Measurements from ENCODE around the gene PCGF3.
"Not testable (repeated sequence)": the region's sequence is repeated elsewhere in the genome, so short reads cannot be mapped to it uniquely, and the experiment has no call there.

Gene PCGF3

GRCh38 chr4:742742-743311 lies 37.2 kb downstream of the PCGF3 start:
- DNase-seq (ENCODE audit: low spot score), result peak; percentile 78

DNA sequence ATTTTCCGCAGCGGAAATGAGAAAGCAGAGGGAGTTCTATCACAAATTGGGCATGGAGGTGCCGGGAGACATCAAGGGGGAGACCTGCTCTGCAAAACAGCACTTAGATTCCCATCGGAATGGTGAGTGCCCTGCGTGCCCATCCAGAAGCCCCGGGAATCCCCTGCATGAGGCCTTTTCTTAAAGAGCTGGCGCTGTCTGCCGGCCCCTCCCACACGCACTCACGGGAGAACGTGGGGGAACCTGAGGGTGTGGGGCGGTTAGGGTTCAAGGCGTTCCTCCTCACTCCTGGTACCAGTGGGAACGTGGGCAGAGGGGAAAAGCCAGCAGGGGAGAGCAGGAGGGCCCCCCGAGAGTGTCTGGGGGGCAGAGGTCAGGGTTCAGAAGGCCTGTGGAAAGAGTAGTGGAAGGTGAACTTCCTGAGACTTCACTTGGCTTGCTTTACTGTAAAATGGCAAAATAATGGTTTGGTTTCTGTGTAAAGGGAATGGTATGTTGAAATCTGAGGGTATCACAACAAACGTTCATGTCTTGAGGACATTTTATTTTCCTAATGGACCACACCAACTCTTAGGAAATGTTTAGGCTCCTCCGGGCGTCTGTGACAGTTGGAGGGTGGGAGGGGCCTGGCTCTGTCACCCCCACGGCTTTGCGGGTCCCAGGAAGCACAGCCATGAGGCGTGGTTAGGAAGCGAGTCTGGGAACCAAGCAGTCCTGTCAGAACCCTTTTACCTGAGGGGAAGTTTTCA lies 38.0 kb downstream of the PCGF3 start:
- DNase-seq (ENCODE audit: low spot score), result no peak

- no peak for DNase-seq (ENCODE audit: low spot score)
These were observed 38.7 kb downstream of the PCGF3 start for GRCh38 chr4:744212-744841.

GRCh38 chr4:747546-748170 lies 42.0 kb downstream of the PCGF3 start:
- no peak for DNase-seq (ENCODE audit: low spot score)

DNA sequence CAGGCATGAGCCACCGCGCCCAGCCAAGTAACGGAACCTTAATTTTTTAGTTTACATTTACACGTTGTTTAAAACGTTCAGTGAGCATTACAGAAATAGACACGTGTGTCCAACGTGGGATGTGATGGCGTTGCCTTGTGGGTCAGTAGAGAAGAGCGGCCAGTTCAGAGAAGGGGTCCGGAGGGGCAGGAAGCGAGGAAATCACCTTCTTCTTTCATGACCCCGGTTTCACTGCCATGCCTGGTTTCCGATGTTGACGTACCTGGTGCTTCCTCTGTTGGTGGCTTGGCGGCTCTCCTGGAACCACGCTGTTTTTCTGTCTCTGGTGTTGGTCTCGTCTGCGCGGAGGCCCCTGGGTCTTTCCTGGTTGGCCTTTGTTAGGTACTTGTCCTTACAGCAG lies 42.8 kb downstream of the PCGF3 start:
- no peak for DNase-seq (ENCODE audit: low spot score)

- no peak for DNase-seq (ENCODE audit: low spot score)
These were observed 44.4 kb downstream of the PCGF3 start for GRCh38 chr4:749698-750666.

- DNase-seq (ENCODE audit: low spot score), result no peak
These were observed 46.0 kb downstream of the PCGF3 start for GRCh38 chr4:751676-752075.

- DNase-seq (ENCODE audit: low spot score), result no peak
These were observed 46.7 kb downstream of the PCGF3 start for GRCh38 chr4:752196-752861.

GRCh38 chr4:753186-753585 lies 47.6 kb downstream of the PCGF3 start:
- not testable (repeated sequence) for DNase-seq (ENCODE audit: low spot score)

DNA sequence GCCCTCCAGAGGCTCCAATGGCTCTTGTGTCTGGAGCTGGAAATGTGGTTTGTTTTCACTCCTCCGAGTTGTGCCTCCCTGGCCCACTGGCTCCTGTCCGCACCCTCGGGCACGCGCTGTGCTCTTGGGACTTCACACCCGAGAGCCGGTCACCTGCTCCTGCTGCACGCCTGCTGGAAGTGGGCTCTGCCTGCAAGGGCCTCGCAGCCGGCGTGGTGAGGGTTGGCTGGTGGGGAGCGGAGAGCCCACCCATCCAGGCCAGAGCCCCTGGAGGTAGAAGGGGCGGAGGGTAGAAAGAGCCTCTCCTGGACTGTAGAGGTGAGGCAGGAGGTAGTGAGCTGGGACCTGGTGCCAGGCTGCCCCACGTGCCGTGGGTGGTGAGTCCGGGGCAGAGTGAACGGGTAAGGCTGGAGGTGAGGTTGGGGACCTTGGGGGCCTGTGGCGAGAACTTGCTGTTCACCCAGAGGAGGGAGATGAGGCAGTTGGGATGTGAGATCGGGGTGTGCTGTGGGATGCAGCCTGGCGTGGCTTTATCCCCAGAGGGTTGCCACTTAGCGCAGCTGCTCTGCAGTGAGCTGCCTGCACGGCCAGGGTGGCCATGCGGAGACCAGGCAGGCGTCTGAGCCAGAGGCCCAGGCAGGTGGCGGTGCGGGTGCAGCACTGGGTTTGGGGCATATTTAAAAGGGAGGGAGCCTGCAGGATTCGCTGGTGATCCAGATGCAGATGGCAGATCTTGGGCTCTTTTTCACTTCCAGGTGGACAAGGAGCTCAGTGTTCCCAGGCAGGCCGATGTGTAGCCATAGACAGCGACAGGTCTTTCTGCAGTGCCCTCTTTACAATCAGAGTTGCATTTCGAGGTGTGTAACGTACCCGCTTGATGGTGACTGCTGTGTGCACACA lies 48.8 kb downstream of the PCGF3 start:
- DNase-seq (ENCODE audit: low spot score), result no peak

DNA sequence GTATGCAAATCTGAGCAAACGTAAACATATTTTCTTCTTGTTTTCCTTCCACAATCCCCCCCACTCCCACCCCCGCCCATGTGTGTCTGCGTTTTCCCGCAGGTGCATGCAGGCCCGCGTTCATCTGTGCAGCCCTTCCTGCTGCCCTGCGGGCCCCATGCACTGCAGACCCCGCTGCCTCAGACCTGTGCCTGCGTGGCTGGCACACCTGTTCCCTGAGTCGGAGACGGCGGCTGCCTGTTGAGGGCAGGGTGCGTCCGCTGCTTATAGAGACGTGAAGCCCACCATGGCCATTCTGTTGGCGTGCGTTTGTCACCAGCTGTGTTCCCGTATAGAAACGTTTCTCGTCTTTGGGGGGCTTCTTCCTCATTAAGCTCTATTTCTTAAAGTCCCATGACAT lies 51.5 kb downstream of the PCGF3 start:
- DNase-seq (ENCODE audit: low spot score), result no peak

DNA sequence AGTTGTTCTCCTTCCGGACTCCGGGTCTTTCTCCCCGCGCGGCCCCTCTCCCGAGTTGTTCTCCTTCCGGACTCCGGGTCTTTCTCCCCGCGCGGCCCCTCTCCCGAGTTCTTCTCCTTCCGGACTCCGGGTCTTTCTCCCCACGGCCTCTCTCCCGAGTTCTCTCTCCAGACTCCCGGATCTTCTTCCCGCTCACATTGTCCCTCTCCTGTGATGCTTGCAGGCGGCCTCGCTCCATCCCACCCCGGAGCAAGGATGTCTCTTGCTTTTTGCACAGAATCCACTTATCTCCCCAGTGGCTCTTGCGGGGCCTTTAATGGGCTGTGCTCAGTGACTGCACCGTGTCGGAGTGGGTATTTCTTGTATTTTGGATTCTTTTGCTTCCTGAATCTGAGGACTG lies 54.2 kb downstream of the PCGF3 start:
- DNase-seq (ENCODE audit: low spot score), result not testable (repeated sequence)

DNA sequence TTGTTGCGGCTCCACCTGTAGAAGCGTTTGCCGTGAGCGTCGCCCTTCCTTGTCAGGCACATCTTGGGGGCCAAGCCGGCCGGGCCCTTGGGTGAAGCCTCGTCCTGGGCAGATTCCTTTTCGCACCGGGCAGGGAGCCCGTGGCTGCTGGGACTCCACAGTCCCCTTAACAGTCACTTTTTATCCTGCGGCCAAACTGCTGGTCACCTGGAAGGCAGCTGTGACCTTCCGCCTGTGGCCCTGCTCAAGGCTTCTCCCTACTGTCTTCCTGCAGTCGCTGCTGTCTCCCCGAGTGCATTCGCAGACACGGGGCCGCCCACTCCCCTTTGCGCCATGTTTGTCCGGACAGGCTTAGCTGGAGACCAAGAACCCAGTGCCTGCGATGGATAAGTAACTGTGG lies 55.0 kb downstream of the PCGF3 start:
- no peak for DNase-seq (ENCODE audit: low spot score)

DNA sequence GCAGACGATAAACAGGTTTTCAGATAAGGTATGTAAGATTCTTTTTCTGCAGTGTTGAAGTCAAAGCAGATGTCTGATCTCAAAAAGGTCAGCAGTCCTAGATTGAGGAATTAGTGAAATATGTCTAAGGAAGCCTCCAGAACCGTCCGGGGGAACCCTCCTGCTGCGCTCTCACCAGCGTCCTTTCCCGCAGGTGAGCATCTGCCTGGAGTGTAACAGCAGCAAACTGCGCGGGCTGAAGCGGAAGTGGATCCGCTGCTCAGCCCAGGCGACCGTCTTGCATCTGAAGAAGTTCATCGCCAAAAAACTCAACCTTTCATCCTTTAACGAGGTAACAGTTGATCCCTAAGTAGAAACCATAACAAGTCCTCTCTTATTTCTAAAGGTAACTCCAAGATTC lies 55.5 kb downstream of the PCGF3 start:
- DNase-seq (ENCODE audit: low spot score), result no peak

DNA sequence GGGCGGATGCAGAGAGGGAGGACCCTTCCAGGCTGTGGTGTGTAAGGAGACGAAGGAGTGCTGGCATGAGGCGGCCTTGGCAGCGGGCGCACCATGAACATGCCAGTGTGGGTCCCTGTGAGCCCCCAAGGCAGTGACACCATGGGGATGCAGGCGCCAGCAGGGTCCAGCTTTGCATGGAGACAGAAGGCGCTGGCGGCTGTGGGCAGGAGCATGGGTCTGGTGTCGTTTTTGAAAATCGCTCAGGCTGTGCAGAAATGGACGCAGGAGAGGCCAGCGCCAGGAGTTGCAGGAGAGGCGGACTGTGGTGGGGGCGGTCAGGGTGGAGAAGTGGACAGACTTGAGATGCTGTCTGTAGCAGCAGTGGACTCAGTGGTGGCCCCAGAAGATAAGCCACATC lies 56.1 kb downstream of the PCGF3 start:
- DNase-seq (ENCODE audit: low spot score), result no peak

DNA sequence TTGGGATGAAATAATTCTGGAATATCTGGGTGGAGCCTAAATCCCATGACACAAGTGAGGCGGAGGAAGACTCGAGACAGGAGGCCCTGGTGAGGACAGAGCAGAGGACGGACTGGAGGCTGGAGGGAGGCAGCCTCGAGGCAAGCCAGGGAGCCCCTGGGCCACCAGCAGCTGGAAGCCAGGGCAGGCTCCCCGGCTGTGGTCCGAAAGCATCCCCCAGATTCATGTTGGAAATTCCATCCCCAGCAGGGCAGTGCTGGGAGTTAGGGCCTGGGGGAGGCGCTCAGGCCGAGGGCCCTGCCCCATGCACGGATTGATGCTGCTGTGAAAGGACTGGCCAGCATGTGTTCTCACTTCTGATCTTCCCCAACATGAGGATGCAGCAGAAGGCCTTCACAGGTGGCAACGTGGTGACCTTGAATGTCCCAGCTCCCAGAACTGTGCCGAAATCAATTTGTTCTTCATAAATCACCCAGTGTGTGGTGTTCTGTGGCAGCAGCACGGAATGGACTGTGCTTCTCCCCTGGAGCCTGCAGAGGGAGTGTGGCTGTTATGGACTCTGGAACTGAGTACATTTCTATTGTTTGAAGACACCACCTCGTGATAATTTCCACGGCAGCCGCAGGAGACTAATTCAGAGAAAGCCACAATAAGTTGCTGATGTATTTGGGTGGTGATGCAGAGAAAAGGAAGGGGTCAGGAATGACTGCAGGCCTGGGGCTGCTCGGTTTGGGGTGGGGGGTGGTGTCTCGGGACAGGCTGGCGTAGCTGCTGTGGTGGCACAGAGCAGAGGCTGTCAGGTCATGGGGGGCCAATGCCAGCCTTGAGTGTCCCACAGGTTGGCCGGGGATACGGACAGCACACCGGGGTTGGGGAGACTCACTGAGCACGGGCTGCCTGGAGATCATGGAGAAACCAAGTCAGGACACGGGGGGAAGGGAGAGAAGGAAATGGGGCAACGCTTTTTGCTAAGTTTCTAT lies 56.9 kb downstream of the PCGF3 start:
- no peak for DNase-seq (ENCODE audit: low spot score)

GRCh38 chr4:763191-763810 lies 57.7 kb downstream of the PCGF3 start:
- DNase-seq (ENCODE audit: low spot score), result no peak

DNA sequence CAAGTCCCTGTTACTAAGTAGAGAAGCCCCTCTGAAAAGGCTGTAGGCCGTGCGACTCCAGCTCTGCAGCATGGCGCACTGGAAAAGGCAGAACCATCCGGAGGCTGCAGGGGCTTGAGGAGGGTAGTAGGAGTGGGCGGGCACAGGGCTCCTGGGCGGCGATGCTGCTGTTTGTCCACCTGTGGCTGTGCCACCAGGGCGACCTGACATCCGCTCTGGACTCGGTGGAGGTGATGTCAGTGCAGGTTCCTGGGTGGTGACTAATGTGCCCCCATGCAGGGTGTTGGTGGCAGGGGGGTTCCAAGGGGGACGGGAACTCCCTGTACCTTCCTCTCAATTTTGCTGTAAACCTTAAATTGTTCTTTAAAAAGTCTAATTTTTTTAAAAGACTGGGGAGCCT lies 58.3 kb downstream of the PCGF3 start:
- DNase-seq (ENCODE audit: low spot score), result no peak

Data from CD4-positive, alpha-beta T cell treated with Interleukin-15 for 4 hours (primary cell).